ENCODE measurements around the gene PIGW.

The PIGW gene

DNA sequence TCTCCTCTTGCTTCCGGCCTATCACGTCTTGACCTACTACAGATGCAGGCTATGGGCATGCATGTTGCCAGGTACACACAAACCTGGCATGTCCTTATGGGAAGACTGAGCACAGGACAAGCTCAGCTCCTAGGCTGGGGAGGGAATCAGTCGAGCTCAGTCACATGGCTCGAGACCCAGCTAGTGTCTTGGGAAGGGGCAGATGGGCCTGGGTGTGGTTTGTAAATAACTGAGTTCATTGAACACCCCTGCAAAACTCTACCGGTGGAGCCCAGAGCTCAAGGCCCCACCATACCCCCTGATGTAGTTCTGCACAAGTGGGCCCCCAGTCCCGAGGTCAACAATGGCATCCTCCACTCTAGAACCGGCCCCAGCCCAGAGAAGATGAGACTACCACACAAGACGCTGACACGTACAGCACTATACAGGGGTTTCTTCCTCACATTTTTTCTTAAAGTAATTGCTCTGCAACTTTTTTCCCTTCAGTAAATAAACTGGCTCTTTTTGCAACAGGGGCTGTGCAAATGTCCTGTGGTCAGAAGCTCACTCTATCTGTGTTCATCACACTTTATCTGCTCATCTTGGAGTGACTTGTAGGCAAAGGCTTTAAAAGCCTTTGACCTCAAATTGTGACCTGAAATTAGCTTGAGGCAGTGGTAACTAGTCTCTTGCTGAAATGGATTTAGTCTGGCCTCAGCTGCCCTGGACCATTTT, 25.4 kb upstream of the PIGW start:
- no peak for DNase-seq

DNA sequence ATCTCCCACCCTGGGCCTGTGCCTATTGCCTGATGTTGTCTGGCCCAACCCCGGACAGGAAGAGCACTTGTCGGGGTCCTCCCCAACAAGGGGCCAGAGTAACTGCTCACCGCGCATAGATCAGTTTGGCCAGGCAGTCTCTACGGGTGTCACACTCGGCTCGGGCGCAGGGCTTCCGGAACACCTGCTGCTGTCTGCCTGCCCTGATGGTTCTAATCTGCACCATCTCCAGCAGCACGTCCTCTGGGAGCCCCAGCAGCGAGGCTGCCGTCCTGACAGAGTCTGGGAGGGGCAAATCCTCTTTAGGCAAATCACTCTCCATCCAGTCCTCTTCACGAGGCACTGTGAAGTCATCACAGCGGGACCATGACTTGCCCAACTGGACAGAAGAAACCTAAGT, 24.2 kb upstream of the PIGW start:
- no peak for DNase-seq

DNA sequence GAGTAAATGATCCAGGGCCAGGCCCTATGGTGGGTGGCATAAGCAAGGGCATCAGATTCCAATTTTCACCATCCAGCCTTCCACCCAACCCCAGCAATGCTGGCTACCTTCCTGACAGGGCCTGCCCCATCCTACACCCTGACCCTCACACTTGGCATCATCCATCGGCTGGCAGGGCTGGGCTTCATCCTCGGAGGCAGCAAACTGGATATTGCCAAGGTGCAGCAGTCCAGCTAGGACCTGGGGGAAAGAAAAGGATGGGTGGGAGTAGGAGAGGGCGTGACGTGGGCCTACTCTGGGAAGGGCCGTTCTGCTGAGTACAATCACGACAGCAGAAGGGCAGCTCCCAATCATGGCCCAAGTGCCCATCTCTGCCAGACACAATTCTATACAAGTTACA, 23.6 kb upstream of the PIGW start:
- no peak for DNase-seq

DNA sequence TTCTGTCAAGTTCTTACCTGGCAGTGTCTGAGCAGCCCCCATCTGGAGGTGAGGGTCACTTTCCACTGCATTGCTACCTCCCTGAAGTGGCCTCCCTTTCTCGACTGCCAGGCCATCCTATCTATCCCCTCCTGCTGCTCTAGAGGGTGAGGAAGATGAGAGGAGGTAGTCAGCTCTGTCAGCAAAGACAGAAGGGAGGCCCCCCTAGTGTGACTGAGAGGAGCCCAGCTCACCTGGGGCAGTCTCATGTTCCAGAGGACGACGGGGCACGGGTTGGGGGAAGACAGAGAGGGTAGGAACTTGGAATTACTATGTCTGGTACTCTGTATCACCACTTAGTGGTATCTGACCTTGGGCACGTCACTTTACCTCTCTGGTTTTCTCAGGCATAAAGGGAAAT, 22.1 kb upstream of the PIGW start:
- DNase-seq: no peak

DNA sequence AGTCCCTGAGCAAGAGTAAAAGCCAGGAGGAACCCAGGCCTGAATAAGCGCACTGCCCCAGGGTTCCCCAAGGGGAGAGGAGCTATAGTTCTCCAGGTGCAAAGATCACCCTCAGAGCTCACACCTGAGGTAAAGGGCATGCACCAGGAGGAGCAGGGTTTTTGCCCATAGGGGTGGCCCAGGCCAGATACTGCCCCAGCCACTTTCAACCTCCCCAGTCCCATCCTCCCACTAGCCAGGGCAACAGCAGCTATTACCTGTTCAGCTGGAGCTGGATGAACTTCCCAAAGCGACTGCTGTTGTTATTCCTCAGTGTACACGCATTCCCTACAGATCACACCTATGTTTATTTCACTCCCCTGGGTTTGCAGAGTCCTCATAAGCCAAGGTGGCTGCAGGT, 19.9 kb upstream of the PIGW start:
- DNase-seq: no peak

DNA sequence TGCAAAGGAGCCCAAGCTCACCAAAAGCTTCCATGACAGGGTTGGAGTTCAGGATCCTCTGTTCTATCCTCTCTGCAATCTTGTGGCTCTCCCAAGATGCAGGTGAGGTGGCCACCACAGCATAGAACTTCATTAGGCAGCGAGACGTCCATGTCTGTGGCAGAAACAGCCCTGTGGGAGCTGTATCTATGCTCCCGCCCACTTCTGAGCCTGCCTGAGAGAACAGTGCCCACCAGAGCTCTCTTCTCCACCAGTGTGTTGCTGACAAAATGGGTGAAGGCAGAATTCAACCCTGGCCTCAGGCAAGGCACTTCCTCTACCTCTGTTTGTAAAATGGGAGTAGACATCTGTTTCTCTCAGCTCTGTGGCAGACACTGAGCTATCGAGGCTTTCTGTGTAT, 18.9 kb upstream of the PIGW start:
- DNase-seq: no peak

DNA sequence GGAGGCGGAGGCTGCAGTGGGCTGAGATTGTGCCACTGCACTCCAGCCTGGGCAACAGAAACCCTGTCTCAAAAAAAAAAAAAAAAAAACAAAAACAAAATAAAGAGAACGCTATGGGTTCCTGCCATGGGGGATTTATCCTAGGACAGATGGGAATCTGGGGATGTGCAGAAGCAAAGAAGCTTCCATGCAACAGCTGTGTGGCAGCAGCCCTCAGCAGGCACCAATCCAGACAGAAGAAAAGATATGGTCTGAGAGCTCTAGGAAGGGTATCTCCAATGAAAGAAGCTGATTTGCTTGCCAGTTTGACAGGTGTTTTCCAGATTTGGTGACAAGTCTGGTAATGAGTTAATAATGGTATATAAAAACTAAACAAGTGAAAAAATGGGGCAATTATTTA, 11.7 kb upstream of the PIGW start:
- DNase-seq: no peak

DNA sequence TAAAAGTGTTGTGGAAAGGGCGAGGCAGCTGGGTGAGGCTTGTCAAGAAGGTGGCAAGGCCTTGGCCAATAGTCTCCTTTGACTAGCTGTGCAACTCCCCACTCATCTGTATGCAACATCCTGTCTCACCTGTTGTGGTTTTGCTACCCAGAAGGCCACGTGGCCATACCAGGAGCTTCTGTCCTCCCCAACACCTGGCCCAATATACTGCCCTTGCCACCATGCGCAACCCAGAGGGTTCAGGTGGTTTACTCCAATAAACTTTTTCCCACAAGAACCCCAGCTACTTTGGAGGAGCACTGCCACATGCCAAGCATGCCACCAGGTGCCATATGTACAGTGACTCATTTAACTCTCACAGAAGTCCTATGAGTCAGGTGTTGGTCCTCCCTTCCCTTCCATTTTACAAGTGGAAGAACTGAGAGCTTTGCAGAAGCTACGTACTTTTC, 10.3 kb upstream of the PIGW start:
- no peak for DNase-seq

DNA sequence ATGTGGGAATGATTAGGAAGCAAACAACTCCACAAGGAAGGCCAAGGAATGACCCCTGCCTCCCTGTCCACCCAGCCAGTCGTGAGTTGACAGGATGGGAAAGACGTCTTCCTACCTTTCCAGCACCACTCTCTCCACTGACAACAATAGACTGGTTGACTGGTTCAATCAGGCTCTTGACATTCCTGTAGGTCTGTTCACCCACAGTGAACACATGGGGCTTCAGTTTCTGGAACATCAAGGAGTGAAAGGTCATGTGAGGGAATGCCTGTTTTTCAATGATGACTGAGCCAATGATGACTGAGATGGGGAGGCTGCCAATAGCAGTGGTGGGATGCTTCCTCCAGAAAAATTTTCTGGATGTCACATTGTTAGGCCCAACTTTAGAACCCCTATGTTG, 9.7 kb upstream of the PIGW start:
- DNase-seq: no peak

DNA sequence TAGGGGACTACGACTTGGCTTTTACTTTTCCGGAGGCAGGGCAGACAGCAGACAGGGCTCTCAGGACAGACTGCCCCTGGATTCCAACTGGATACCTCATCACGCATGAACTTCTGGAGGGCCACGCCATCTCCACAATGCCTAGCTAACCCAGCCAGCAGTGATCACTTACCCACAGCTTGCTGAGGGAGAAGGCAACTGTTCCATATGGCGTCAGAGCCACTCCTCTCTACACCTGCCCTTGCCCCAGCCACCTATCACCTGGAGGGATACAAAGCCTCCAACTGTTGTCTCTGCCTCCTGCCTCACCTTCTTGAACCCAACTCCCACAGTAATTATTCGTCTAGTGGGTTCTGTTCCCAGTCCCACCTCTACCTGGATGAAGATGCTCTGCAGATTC, 8.9 kb upstream of the PIGW start:
- no peak for DNase-seq

DNA sequence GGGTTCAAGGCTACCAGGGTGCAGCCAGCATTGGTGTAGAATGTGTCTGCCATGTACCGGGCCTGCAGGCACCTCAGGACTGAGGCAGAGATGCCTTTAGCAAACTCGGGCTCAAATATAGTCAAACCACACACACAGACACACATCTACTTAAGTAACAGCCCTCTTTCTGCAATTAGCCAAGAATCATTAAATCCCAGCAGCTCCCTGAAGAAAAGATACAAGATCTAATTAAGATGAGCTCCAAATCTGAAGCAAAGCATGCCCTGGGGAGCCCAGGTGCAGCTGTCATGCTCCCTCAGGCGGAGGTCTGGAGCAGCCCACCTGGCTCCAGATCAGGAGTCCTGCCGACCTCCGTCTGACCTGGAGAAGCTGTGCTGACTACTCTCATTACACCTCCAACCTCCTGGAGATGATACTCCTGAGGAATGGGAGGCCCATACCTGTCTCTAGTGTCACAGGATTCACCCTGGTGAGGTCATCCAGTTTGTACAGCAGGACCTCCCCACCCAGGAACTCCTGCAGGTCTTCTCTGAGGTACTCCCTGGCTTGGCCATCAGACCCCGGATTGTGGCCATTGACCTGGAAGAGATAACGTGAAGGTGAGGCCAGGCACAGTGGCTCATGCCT, 7.1 kb upstream of the PIGW start:
- DNase-seq: no peak

DNA sequence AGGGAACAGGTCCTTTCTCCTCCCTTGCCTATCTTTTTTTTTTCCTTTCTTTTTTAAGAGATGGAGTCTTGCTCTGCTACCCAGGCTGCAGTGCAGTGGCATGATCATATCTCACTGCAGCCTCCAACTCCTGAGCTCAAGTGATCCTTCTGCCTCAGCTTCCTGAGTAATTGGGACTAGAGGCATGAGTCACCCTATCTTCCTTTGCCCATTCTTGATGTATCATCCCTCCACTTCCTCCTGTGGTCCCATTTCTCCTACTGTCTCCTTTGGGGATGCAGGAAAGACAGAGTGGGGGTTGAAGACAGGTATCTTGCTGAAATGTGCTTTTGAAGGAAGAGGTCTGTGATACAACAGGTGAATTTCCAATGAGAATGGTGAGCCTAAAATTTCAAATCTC, 5.7 kb upstream of the PIGW start:
- no peak for DNase-seq

DNA sequence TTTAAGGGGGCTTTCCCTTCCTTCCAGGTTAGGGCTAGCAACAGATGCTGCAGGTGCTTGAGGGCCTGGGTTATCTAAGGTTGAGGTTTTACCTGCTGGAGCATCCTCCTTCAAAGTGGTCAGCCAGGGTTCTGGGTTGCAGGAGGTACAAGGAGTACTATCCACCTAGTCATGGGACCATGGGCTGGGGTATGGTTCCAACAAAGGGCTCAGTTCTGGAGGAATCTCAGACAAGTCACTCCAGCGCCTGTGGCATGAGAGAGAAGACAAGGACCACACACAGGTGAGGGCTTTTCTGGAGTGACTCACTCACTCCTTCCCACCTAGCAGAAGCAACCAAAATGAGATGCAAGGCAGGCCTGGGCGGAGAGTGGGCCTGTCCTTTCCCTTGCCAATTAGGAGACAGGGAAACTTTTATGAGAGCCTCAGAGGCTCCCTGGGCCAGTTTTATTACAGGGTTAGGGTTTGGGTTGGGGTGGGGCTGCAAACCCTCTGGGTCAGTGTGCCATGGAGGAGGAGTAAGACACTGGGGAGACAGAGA, 2.3 kb upstream of the PIGW start:
- no peak for DNase-seq

DNA sequence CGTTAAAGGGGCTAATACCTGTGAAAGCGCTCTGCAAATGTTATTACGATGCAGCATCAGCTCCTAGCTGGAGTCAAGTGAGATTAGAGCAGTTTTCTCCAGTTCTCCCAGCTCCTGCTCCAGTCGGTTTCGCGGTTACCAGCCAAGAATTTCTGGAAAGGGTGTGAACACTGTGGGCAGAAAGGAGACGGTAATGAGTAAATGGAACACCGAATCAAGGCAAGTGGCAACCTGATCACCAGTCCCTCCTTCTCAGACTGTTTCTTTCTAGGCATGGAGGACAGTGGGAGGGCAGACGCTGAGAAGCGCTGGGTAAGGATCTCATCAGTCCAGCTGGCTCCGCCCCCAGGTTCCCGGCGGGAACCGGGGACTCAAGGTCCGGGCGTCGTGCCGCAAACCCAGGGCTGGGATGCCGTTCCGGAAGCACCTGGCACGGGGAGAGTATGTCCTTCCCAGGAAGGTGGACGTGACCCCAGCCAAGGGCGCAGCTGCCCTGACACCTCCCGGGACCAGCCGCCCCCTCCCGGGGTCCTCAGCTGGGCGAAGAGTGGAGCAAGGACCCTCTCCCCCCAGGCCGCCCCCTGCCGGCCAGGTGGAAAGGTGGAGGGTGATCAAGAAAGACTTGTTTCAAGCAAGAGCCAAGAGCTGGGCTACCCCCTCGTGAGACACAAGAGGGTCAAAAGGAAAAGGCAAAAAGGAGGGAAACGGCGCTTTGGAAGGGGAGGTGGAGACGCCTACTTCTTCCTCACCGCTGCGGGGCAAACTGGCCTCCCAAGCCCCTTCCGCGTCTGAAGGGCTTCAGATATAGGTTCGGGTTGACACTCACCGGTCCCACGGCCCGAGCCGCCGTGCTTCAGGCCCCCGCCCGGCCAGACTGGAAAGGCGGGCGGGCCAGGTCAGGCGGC, 600 bp upstream of the PIGW start:
- peak; percentile 72 for DNase-seq

DNA sequence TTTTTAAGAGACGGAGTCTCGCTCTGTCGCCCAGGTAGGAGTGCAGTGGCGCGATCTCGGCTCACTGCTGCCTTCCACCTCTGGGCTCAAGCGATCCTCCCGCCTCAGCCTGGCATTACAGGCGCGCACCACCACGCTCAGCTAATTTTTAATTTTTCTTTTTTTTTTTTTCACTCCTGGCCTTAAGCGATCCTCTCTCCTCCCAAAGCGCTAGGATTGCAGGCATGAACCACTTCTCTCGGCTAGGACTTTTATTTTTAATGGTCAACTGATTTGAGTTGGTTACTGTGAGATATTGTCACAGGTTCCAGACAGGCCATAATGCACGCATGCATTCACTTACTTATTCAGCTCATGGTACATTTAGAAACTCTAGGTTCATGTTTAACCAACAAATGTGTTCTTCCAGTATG, 888 bp downstream of the PIGW start:
- no peak for DNase-seq

DNA sequence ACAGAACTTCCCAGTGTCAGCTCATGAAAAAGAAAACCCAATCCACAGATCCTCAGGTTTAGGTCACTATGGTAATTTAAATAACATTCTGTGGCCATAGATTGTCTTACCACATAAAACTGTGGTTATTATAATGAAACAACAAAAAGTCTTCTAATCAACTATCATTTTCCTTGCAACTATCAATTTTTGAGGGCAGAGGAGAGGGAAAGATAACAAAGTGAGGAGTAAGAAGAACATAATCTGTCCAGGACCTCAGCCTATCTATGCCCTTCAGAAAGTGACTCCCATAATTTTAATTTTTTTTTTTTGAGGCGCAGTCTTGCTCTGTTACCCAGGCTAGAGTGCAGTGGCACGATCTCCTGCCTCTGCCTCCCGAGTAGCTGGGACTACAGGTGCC, 5.9 kb downstream of the PIGW start:
- no peak for DNase-seq

DNA sequence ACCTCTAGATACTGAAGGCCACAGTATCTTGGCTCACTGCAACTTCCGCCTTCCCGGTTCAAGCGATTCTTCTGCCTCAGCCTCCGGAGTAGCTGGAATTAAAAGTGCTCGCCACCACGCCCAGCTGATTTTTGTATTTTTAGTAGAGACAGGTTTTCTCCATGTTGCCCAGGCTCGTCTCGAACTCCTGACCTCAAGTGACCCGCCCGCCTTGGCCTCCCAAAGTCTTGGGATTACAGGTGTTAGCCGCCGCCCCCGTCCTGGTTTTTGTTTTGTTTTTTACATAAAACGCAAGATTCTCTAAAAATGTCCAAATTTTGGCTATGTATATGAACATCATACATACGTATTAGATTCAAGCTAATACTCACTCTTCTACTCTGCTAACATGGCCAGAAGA, 8.0 kb downstream of the PIGW start:
- DNase-seq: no peak

DNA sequence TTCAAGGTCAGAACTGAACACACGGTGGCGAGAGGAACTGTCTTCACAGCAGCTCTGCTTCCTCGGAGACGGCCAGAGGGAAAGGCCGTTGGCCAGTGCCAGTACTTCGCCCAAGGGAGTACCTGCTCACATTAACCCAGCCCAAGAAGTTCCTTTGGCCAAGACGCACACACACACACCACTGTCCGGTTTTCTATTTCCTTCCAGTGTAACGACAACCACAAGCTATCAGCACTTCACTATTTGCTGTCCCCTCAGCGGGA, 9.2 kb downstream of the PIGW start:
- no peak for DNase-seq

DNA sequence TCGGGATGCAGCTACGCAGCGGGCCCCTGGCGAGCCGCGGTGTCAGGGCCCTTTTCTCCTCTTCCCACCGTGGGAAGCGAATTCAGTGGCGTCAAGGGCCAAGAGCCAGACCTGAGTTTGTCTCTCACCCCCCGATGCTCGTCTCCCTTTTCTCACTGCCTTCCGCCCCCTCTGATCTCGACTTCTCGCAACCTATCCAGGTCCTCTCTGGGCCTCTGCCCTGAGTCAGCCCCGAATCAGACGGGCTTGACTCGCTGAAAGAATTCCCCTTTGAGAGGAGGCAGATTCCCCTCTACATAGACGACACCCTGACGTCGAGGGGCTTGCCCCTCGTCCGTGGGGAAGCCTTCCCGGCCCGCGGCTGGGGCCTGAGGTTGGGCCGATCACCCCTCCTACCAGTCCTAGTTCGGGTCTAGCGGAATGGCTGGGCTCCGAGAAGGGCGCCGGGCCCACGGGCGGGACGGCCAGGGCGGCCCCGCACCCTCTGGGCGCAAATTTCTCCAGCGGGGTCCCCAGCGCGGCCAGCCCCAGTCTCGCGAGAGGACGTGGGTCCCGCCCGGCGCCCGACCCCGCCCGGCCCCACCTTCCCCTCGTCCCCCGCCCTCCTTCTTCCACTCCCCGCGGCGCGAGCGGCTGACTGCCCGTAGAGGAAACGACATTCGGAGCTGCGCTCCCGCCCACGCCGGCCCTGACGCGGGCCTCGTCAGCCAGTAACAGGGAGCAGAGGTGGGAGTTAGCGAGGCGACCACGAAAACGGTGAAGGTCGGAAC, 9.7 kb downstream of the PIGW start, which contains the start of gene GGNBP2:
Gene GGNBP2 (plus strand): TSS at position 613 of the 770 bp plus-strand sequence. CDS start 806 bp downstream, outside the sequence.
- DNase-seq: peak; percentile 97

DNA sequence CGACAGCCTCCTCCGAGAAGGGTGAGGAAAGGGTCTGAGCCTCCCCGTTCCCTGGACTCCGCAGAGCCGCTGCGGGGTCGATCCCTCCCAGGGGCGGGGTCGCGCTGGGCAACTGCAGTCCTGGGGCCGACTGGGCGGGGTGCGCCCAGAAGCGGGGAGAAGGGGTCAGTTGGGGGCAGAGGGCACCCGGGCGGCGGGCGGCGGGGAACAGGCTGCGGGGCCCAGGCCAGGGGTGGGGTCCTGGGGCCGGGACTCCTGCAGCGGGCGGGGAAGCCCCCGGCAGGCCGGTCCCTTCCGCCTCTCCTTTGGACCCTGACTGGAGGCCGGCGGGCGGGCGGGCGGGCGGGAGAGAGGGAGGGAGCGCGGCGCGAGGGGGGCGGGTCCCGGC, 10.3 kb downstream of the PIGW start:
- no peak for DNase-seq

DNA sequence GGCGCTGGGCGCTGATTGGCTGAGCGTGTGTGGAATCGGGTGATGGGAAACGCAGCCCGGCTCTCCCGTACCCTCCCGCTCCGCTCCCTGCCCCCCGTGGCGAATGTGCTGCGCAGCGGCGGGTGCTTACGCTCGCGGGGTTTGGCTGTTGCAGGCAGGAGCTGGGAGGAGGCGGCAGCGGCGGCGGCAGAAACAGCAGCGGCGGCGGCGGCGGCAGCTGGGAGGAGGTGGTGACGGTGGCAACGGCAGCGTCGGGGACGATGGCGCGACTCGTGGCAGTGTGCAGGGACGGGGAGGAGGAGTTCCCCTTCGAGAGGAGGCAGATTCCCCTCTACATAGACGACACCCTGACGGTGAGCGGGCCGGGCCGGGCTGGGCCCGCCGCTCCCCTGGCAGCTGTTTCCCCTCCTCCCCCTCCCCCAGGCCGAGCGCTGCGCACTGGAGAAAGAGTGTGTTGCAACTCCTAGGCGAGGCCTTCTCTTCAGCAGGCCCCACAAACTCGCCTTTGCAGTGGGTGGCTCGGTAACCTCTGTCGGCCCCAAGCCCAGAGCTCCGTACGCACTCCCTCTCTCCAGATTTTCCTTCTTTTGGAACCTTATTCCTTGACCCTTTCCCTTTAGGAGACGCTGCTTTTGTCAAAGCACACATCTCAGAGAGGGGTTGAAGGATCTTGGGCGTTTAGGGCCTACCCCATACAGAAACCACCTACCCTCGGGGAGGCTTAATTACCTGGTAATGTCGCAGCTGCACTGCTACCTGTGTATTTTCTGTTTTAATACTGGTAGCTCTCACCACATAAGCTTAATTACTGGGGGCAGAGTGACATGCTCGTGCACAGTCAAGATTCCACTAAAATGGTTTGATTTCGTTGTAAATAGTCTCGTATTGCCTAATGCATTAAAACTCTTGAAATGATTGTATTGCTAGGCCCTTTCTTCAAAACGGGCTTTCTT, 11.0 kb downstream of the PIGW start:
- peak; percentile 99 for DNase-seq

All from right forelimb (tissue), 1 donor.